ENCODE measurements around the gene DIPK2B.

The DIPK2B gene

GRCh38 chrX:45154462-45154861, 46.2 kb downstream of the DIPK2B start:
- FAIRE-seq, result no peak

- FAIRE-seq, result no peak
Measured at GRCh38 chrX:45154033-45154360, 46.7 kb downstream of the DIPK2B start.
